CD14-positive monocyte (primary cell): Measurements from ENCODE around the gene KSR1. TPM values are rescaled to one million over a fixed set of nuclear protein-coding genes. Genes with fewer than 3 reads are reported as not detected.
A peak's percentile ranks its signal among the peaks of the same experiment; 100 is the strongest.

ENCODE experiments used
- DNase-seq, 3 donors: peaks; one replicate each; pipeline ENCODE4 v3.0.0-alpha.2; 2011 to 2022
- H2AFZ ChIP-seq: 2 replicates; pipeline ENCODE4 v1.6.0; 2012; ENCODE audit warnings: mild to moderate bottlenecking, low read depth, low read length, inconsistent platforms; ENCODE audit not compliant: insufficient read depth, poor library complexity, severe bottlenecking
- H3K27ac ChIP-seq, 2 donors: 1 replicate in 1 of 2; 2 replicates in 1 of 2; pipeline ENCODE4 v1.5.1; 2012 to 2013; ENCODE audit warnings: low read length in 2 of 2, control low read depth in 1 of 2, inconsistent platforms in 1 of 2, low read depth in 1 of 2, mild to moderate bottlenecking in 1 of 2
- H3K27me3 ChIP-seq, 2 donors: one replicate each; pipeline versions ENCODE4 v1.6.0 to v1.6.1; 2011 to 2013; ENCODE audit warnings: low read length in 2 of 2; ENCODE audit not compliant: control insufficient read depth in 2 of 2, insufficient read depth in 2 of 2
- H3K36me3 ChIP-seq, 2 donors: replicated peaks in 1 of 2; 1 replicate in 1 of 2; 2 replicates in 1 of 2; pipeline versions ENCODE4 v1.5.1 to v1.6.1; 2012 to 2013; ENCODE audit warnings: low read length in 2 of 2, control low read depth in 1 of 2, inconsistent platforms in 1 of 2, mild to moderate bottlenecking in 1 of 2; ENCODE audit not compliant: insufficient read depth in 2 of 2, control insufficient read depth in 1 of 2
- H3K4me1 ChIP-seq, 2 donors: 1 replicate in 1 of 2; 2 replicates in 1 of 2; pipeline versions ENCODE4 v1.5.1 to v1.6.1; 2012 to 2013; ENCODE audit warnings: low read length in 2 of 2, control low read depth in 1 of 2, inconsistent platforms in 1 of 2, mild to moderate bottlenecking in 1 of 2, moderate library complexity in 1 of 2; ENCODE audit not compliant: insufficient read depth in 2 of 2, control insufficient read depth in 1 of 2
- H3K4me2 ChIP-seq: replicated peaks from 2 replicates; pipeline ENCODE3; 2012; ENCODE audit warnings: low read length, moderate library complexity, mild to moderate bottlenecking; ENCODE audit not compliant: poor library complexity, severe bottlenecking; ENCODE audit errors: extremely low read depth
- H3K4me3 ChIP-seq, 3 experiments: fragments of 200-600 bp in 1 of 3; sonication (generic) in 1 of 3; replicated peaks in 1 of 3; 1 replicate in 2 of 3; 2 replicates in 1 of 3; pipeline ENCODE4 v1.5.1; 2011 to 2013; ENCODE audit warnings: low read length in 3 of 3, mild to moderate bottlenecking in 3 of 3, control low read depth in 2 of 3, low read depth in 2 of 3, inconsistent platforms in 1 of 3, moderate library complexity in 1 of 3
- H3K79me2 ChIP-seq: 2 replicates; pipeline ENCODE4 v1.6.0; 2012; ENCODE audit warnings: mild to moderate bottlenecking, control low read depth, inconsistent platforms, low read length, moderate library complexity; ENCODE audit not compliant: insufficient read depth
- H3K9ac ChIP-seq: 2 replicates; pipeline ENCODE4 v1.6.0; 2017; ENCODE audit warnings: low read length, mild to moderate bottlenecking; ENCODE audit not compliant: insufficient read depth, poor library complexity, severe bottlenecking
- H3K9me3 ChIP-seq, 2 donors: replicated peaks in 1 of 2; 1 replicate in 1 of 2; 2 replicates in 1 of 2; pipeline versions ENCODE4 v1.5.1 to v1.6.1; 2012 to 2013; ENCODE audit warnings: low read length in 2 of 2, control low read depth in 1 of 2; ENCODE audit not compliant: control insufficient read depth in 1 of 2, insufficient read depth in 1 of 2
- H4K20me1 ChIP-seq: 2 replicates; pipeline ENCODE4 v1.6.0; 2012; ENCODE audit warnings: mild to moderate bottlenecking, low read length, control low read depth, moderate library complexity; ENCODE audit not compliant: insufficient read depth
- H3K27ac Mint-ChIP-seq, 7 donors: one replicate each; pipeline ENCODE4 v1.8.0; 2020; ENCODE audit warnings: mild to moderate bottlenecking in 7 of 7, mixed read lengths in 7 of 7, moderate library complexity in 6 of 7, inconsistent platforms in 2 of 7
- H3K27me3 Mint-ChIP-seq, 3 donors: one replicate each; pipeline ENCODE4 v1.8.0; 2021 to 2022; ENCODE audit warnings: low read depth in 3 of 3, mild to moderate bottlenecking in 3 of 3, mixed read lengths in 3 of 3, moderate library complexity in 3 of 3, inconsistent platforms in 1 of 3
- H3K36me3 Mint-ChIP-seq, 2 donors: one replicate each; pipeline ENCODE4 v1.8.0; 2020; ENCODE audit warnings: mixed read lengths in 2 of 2, inconsistent platforms in 1 of 2, mild to moderate bottlenecking in 1 of 2
- H3K4me1 Mint-ChIP-seq: one replicate; pipeline ENCODE4 v1.8.0; 2020; ENCODE audit warnings: mild to moderate bottlenecking, mixed read lengths
- H3K4me3 Mint-ChIP-seq, 2 donors: one replicate each; pipeline ENCODE4 v1.8.0; 2020; ENCODE audit warnings: mild to moderate bottlenecking in 2 of 2, mixed read lengths in 2 of 2, moderate library complexity in 1 of 2
- H3K9me3 Mint-ChIP-seq, 7 donors: one replicate each; pipeline ENCODE4 v1.8.0; 2020 to 2022; ENCODE audit warnings: mixed read lengths in 7 of 7, mild to moderate bottlenecking in 6 of 7, moderate library complexity in 6 of 7, inconsistent platforms in 2 of 7
- WGBS: methylation state at CpG from one replicate; pipeline ENCODE4 v1.1.5; 2013; ENCODE audit warnings: missing lambda C conversion rate; ENCODE audit not compliant: insufficient coverage; 5-methylcytosine and 5-hydroxymethylcytosine counted together
- intact Hi-C, 2 donors: fragments of 100-400 bp; cut with micrococcal nuclease; formaldehyde crosslinking; loops; one replicate each; pipeline versions ENCODE4 v1.15.0 to v1.15.1; 2023
- polyA plus RNA-seq, 3 donors: library from polyadenylated mRNA; depleted of rRNA in 1 of 3; unstranded in 2 of 3; stranded (reverse) in 1 of 3; fragments of 300-500 nt in 2 of 3; fragments of >200 nt in 1 of 3; fragmentation: Illumina TruSeq in 2 of 3; gene quantifications; 1 replicate in 2 of 3; 2 replicates in 1 of 3; pipeline ENCODE4 v1.2.3, GENCODE V29; 2012 to 2021
- TF ChIP-seq, protein P1 (sequence below): fragments of 200-600 bp; IDR thresholded peaks from one replicate; pipeline ENCODE4 v1.8.0; 2022; ENCODE audit warnings: antibody characterized with exemption, mild to moderate bottlenecking

Gene KSR1
- polyA plus RNA-seq, 3 donors: 1.2 to 111 (median 4.2) TPM

GRCh38 chr17:27415120-27415795 lies 41.0 kb upstream of the KSR1 start:
- no peak overlapping the region for H3K4me3 ChIP-seq
- no peaks in the 10 kb centered on the region for H4K20me1 ChIP-seq
- Mint-ChIP-seq H3K4me3 (no peak overlapping the region), H3K4me1 (peaks cover 3% of the 10 kb centered on the region), H3K36me3 (no peaks in the 10 kb centered on the region), H3K27me3 (peaks cover 0 to 2% (median 0%) of the 10 kb centered on the region in 3 donors), H3K27ac (peak overlapping the region in 1 of 7 donors; percentile 5), H3K9me3 (peaks cover 0 to 3% (median 0%) of the 10 kb centered on the region in 7 donors)
- H3K27me3 ChIP-seq: no peaks in the 10 kb centered on the region
- no peak for DNase-seq
- no peaks in the 10 kb centered on the region for H3K9me3 ChIP-seq
- no peak overlapping the region for H3K4me2 ChIP-seq
- intact Hi-C loops: loop anchor here in 1 of 2 donors (2.0 kb wide), 1 partner anchor 114 kb away; no protein-coding TSS in a partner anchor
- H3K4me1 ChIP-seq: peaks cover 40 to 49% of the 10 kb centered on the region in 2 donors
- 75% methylated on average over 4 of the region's 6 CpGs for WGBS
- H3K79me2 ChIP-seq: no peaks in the 10 kb centered on the region
- no peak overlapping the region for H3K27ac ChIP-seq
- H2AFZ ChIP-seq: no peak overlapping the region
- H3K9ac ChIP-seq: no peak overlapping the region
- H3K36me3 ChIP-seq: no peaks in the 10 kb centered on the region
- TF ChIP-seq, protein P1, sequence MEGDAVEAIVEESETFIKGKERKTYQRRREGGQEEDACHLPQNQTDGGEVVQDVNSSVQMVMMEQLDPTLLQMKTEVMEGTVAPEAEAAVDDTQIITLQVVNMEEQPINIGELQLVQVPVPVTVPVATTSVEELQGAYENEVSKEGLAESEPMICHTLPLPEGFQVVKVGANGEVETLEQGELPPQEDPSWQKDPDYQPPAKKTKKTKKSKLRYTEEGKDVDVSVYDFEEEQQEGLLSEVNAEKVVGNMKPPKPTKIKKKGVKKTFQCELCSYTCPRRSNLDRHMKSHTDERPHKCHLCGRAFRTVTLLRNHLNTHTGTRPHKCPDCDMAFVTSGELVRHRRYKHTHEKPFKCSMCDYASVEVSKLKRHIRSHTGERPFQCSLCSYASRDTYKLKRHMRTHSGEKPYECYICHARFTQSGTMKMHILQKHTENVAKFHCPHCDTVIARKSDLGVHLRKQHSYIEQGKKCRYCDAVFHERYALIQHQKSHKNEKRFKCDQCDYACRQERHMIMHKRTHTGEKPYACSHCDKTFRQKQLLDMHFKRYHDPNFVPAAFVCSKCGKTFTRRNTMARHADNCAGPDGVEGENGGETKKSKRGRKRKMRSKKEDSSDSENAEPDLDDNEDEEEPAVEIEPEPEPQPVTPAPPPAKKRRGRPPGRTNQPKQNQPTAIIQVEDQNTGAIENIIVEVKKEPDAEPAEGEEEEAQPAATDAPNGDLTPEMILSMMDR: no peak

DNA sequence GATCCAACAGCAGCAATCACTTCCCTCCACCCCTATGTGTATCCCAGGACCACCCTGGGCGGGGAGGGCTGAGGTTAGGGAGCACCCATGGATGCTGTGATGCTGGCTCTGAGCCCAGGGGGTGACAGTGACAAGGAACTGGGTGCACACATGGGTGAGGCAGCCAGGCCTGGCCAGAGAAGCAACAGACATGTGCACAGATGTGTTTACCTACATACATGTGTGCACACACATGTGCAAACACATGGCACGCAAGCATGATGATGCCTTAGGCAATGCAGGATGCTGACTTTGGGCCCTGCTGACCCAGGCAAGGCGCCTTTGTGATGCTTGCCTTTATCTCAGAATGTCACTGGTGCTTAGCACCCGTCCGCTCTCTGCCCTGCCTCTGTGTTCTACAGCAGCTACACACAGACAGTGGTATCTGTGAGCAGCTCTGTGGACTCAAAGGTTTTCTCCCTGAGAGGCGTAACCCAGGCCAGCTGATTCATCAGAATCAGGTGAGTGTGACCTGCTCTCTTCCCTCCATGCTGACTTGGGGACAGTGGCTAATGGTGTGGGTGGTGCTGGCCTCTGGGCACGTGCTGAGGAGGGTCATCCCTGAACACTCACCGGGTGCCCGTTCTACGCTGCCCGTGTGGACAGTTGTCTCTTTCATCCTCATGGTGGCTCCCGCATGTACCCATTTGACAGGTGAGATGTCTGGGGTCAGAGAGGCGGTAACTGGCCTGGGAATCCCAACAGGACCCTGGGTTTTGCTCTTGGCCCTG lies 38.5 kb upstream of the KSR1 start:
- no peaks in the 10 kb centered on the region for H3K79me2 ChIP-seq
- WGBS: 96% methylated on average over 11 of the region's 13 CpGs

More for the DNA sequence above, 38.5 kb upstream of the KSR1 start:
- H3K9me3 ChIP-seq: no peaks in the 10 kb centered on the region
- H3K4me1 ChIP-seq: peaks cover 31 to 40% of the 10 kb centered on the region in 2 donors
- no peaks in the 10 kb centered on the region for H3K36me3 ChIP-seq
- H3K9ac ChIP-seq: no peak overlapping the region
- H3K4me3 ChIP-seq: no peak overlapping the region
- DNase-seq: no peak
- no peak overlapping the region for H3K27ac ChIP-seq
- TF ChIP-seq, protein P1: no peak
- no peak overlapping the region for H3K27ac Mint-ChIP-seq
- no peaks in the 10 kb centered on the region for H4K20me1 ChIP-seq
- H2AFZ ChIP-seq: no peak overlapping the region
- H3K36me3 Mint-ChIP-seq: no peaks in the 10 kb centered on the region
- peaks cover 0 to 3% (median 0%) of the 10 kb centered on the region in 7 donors for H3K9me3 Mint-ChIP-seq
- H3K4me3 Mint-ChIP-seq: no peak overlapping the region
- H3K4me1 Mint-ChIP-seq: peaks cover 3% of the 10 kb centered on the region
- H3K27me3 ChIP-seq: no peaks in the 10 kb centered on the region
- peaks cover 0 to 2% (median 0%) of the 10 kb centered on the region in 3 donors for H3K27me3 Mint-ChIP-seq
- intact Hi-C loops: no loop called here
- no peak overlapping the region for H3K4me2 ChIP-seq
